CD4-positive, alpha-beta T cell treated with Interleukin-6 at 100 ng/mL for 8 hours (primary cell): ENCODE results near the gene TRIOBP.
A peak's percentile ranks its signal among the peaks of the same experiment; 100 is the strongest.

ENCODE experiments used
- DNase-seq: peaks from one replicate; pipeline ENCODE4 v3.0.0-alpha.2; 2020; ENCODE audit warnings: mixed read lengths, low spot score

Gene TRIOBP

GRCh38 chr22:37728620-37729019 is 31.8 kb downstream of the TRIOBP start:
- DNase-seq, result no peak

GRCh38 chr22:37731804-37732471 is 35.1 kb downstream of the TRIOBP start:
- DNase-seq, result no peak

- DNase-seq, result no peak
Observed at GRCh38 chr22:37732699-37733607, 36.1 kb downstream of the TRIOBP start.

- no peak for DNase-seq
Observed at GRCh38 chr22:37733625-37734401, 37.0 kb downstream of the TRIOBP start.

GRCh38 chr22:37734402-37734700 is 37.5 kb downstream of the TRIOBP start:
- DNase-seq, result no peak

GRCh38 chr22:37734964-37735451 is 38.2 kb downstream of the TRIOBP start:
- DNase-seq, result no peak

- DNase-seq, result no peak
Observed at GRCh38 chr22:37739035-37739434, 42.2 kb downstream of the TRIOBP start.

GRCh38 chr22:37739611-37740049 is 42.8 kb downstream of the TRIOBP start:
- no peak for DNase-seq

GRCh38 chr22:37740455-37741311 is 43.8 kb downstream of the TRIOBP start:
- DNase-seq, result no peak

GRCh38 chr22:37741312-37741795 is 44.5 kb downstream of the TRIOBP start:
- no peak for DNase-seq

- DNase-seq, result no peak
Observed at GRCh38 chr22:37742376-37743171, 45.7 kb downstream of the TRIOBP start.

GRCh38 chr22:37744589-37744988 is 47.7 kb downstream of the TRIOBP start:
- no peak for DNase-seq

- peak; percentile 86 for DNase-seq
Observed at GRCh38 chr22:37745548-37746365, 48.9 kb downstream of the TRIOBP start.

GRCh38 chr22:37746366-37747079 is 49.7 kb downstream of the TRIOBP start:
- DNase-seq, result no peak

GRCh38 chr22:37747080-37747714 is 50.3 kb downstream of the TRIOBP start:
- DNase-seq, result no peak

GRCh38 chr22:37747715-37748100 is 50.9 kb downstream of the TRIOBP start:
- no peak for DNase-seq

- no peak for DNase-seq
Observed at GRCh38 chr22:37748659-37749058, 51.8 kb downstream of the TRIOBP start.

- DNase-seq, result no peak
Observed at GRCh38 chr22:37749226-37749625, 52.4 kb downstream of the TRIOBP start.
